Central memory CD8-positive, alpha-beta T cell (primary cell): Measurements from ENCODE around the gene BHMT.
"Not testable (repeated sequence)": the region's sequence is repeated elsewhere in the genome, so short reads cannot be mapped to it uniquely, and the experiment has no call there.

Source experiments
- ATAC-seq: fragments of 150-1000 bp; cut with Tn5 transposase; replicated peaks from 2 replicates; pipeline ENCODE4 v1.10.0; 2022; ENCODE audit warnings: mild to moderate bottlenecking, moderate FRiP score, moderate number of reproducible peaks; ENCODE audit not compliant: poor library complexity, severe bottlenecking; ENCODE audit errors: extremely low read depth
- DNase-seq, 2 donors: peaks; one replicate each; pipeline ENCODE4 v3.0.0; 2021; ENCODE audit warnings: low spot score in 2 of 2
- H3K27ac Mint-ChIP-seq: one replicate; pipeline ENCODE4 v1.8.0; 2022; ENCODE audit warnings: low read depth, mild to moderate bottlenecking, moderate library complexity, mixed read lengths
- H3K27me3 Mint-ChIP-seq: one replicate; pipeline ENCODE4 v1.8.0; 2022; ENCODE audit warnings: mixed read lengths
- H3K36me3 Mint-ChIP-seq: one replicate; pipeline ENCODE4 v1.8.0; 2022; ENCODE audit warnings: mild to moderate bottlenecking, moderate library complexity, mixed read lengths; ENCODE audit not compliant: insufficient read depth
- H3K4me1 Mint-ChIP-seq: one replicate; pipeline ENCODE4 v1.8.0; 2022; ENCODE audit warnings: mixed read lengths
- H3K4me3 Mint-ChIP-seq: one replicate; pipeline ENCODE4 v1.8.0; 2022; ENCODE audit warnings: mild to moderate bottlenecking, moderate library complexity, mixed read lengths
- H3K9me3 Mint-ChIP-seq: one replicate; pipeline ENCODE4 v1.8.0; 2022; ENCODE audit warnings: mixed read lengths

BHMT gene

GRCh38 chr5:79161647-79162046, 50.0 kb downstream of the BHMT start:
- not testable (repeated sequence) for H3K27ac Mint-ChIP-seq, ATAC-seq, H3K4me1 Mint-ChIP-seq, DNase-seq, H3K36me3 Mint-ChIP-seq, H3K9me3 Mint-ChIP-seq, H3K4me3 Mint-ChIP-seq
- H3K27me3 Mint-ChIP-seq = peaks cover 30% of the 10 kb centered on the region

GRCh38 chr5:79168031-79168430, 56.4 kb downstream of the BHMT start:
- DNase-seq (no peak), ATAC-seq (no peak)
- H3K9me3 Mint-ChIP-seq = no peaks in the 10 kb centered on the region
- H3K4me1 Mint-ChIP-seq = no peaks in the 10 kb centered on the region
- no peaks in the 10 kb centered on the region for H3K27me3 Mint-ChIP-seq
- no peak overlapping the region for H3K4me3 Mint-ChIP-seq
- no peaks in the 10 kb centered on the region for H3K36me3 Mint-ChIP-seq
- H3K27ac Mint-ChIP-seq = no peak overlapping the region

- no peak for ATAC-seq
- Mint-ChIP-seq H3K27ac (no peak overlapping the region), H3K36me3 (no peaks in the 10 kb centered on the region), H3K4me3 (no peak overlapping the region), H3K4me1 (no peaks in the 10 kb centered on the region), H3K27me3 (no peaks in the 10 kb centered on the region), H3K9me3 (no peaks in the 10 kb centered on the region)
- no peak for DNase-seq
These were observed 59.1 kb downstream of the BHMT start for GRCh38 chr5:79170661-79171060.

DNA sequence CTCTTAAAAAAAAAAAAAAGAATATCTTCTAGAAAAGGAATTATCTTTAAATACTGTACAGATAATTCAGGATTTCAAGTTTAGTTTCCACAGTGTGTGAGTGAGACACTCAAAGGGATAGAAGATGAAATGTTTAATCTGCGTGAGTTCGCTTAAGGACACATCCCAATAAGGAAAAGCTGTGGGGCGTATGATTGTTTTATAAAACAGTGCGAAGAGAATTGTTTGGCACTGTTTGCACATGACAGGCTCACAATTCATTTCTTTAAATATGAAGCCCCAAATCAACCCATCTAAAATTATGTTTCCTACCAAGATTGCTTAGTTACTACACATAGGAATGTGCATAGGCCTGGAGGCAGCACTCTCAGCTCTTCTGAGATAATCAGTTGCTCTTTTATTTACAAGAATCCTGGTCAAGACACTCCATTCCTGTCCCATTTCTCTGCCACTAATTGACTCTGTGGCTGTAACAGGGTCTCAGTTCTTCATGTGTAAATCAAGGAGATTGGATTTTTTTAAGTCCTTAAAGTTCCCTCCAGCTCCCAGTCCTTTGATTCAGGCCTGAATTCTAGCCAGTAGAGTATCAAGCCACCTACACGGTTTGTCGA, 60.1 kb downstream of the BHMT start:
- H3K36me3 Mint-ChIP-seq = no peaks in the 10 kb centered on the region
- DNase-seq (no peak), ATAC-seq (no peak)
- no peak overlapping the region for H3K27ac Mint-ChIP-seq
- no peak overlapping the region for H3K4me3 Mint-ChIP-seq
- H3K4me1 Mint-ChIP-seq = no peaks in the 10 kb centered on the region
- H3K9me3 Mint-ChIP-seq = no peaks in the 10 kb centered on the region
- no peaks in the 10 kb centered on the region for H3K27me3 Mint-ChIP-seq

DNA sequence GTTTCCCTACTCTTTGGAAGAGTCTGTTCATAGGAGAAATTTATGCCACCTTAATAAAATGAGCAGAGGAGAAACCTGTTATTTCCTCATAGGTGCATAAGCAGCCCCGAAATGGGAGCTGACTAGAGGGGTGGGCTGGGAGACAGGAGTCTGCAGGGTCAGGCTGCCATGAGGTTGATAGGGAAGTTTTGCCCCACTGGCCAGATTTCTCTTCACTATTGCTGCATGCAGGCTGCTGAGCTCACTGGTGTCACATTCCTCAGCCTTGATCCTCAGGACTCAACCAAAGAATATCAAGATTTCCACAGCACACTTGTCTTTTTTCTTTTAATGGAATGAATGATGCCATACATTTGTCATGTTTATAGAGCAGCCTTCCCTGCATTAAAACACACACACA, 60.7 kb downstream of the BHMT start:
- Mint-ChIP-seq H3K9me3 (no peaks in the 10 kb centered on the region), H3K36me3 (no peaks in the 10 kb centered on the region), H3K4me1 (no peaks in the 10 kb centered on the region), H3K4me3 (no peak overlapping the region), H3K27me3 (no peaks in the 10 kb centered on the region), H3K27ac (no peak overlapping the region)
- ATAC-seq = no peak
- DNase-seq = no peak

DNA sequence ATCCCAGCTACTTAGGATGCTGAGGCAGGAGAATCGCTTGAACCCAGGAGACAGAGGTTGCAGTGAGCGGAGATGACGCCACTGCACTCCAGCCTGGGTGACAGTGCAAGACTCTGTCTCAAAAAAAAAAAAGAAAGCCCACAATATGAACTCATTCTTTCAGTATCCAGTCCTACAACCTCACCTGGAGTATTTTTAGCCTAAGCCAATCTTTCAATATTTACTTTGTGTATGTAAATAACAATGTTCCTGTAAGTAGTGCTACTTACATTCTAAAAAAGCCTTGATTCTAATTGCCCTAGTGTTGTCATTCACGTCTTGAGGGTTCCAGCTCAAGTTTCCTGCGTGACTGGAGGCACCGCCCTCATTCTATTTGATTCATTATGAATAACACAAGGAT, 62.0 kb downstream of the BHMT start:
- no peaks in the 10 kb centered on the region for H3K9me3 Mint-ChIP-seq

DNA sequence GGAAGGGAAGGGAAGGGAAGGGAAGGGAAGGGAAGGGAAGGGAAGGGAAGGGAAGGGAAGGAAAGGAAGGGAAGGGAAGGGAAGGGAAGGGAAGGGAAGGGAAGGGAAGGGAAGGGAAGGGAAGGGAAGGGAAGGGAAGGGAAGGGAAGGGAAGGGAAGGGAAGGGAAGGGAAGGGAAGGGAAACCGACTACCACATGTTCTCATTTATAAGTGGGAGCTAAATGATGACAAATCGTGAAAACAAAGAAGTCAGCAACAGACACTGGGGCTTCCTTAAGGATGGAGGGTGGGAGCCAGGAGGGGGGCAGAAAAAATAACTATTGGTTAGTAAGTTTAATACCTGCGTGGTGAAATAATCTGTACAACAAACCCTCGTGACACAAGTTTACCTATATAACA, 68.8 kb downstream of the BHMT start:
- not testable (repeated sequence) for H3K4me1 Mint-ChIP-seq, H3K27me3 Mint-ChIP-seq, H3K4me3 Mint-ChIP-seq, ATAC-seq, DNase-seq, H3K36me3 Mint-ChIP-seq, H3K9me3 Mint-ChIP-seq
- H3K27ac Mint-ChIP-seq = peak overlapping the region; percentile 63

More for the DNA sequence above, 62.0 kb downstream of the BHMT start:
- Mint-ChIP-seq H3K27ac (no peak overlapping the region), H3K4me3 (no peak overlapping the region), H3K27me3 (no peaks in the 10 kb centered on the region), H3K4me1 (no peaks in the 10 kb centered on the region), H3K36me3 (no peaks in the 10 kb centered on the region)
- no peak for DNase-seq
- no peak for ATAC-seq

DNA sequence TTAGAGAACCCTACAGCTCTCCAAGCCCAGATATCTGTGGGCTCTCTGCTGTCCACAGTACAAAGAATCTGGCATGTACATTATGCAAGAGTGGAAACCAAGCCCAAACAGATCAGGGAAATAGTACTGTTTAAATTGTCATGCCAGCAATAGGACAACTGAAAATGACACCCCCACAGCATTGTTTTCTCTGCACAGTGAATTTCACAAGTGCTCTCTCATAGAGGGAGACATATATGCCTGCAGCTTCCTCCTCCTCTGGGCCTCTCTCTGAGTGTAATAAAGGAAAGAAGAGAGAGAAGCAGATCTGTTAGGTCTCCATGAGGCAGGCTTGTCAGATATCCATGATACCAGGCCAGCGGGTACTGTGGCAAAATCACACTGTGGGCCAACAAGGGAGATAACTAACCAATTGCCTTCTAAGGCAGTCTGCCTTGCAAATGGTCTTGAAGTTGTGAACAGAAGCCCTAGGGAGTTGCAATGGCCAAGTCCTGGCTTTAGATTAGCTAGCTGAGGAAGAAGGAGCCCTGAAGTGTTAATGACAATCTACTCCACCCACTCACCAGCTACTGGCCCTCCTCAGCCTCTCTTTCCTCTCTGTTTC, 69.9 kb downstream of the BHMT start:
- Mint-ChIP-seq H3K9me3 (no peaks in the 10 kb centered on the region), H3K27ac (no peak overlapping the region), H3K4me3 (no peak overlapping the region), H3K36me3 (peaks cover 4% of the 10 kb centered on the region), H3K4me1 (no peaks in the 10 kb centered on the region), H3K27me3 (peaks cover 9% of the 10 kb centered on the region)
- no peak for DNase-seq
- no peak for ATAC-seq
